Neural cell (in vitro differentiated cells): Measurements from ENCODE around the gene SLC10A7. TPM values are rescaled to one million over a fixed set of nuclear protein-coding genes. Genes with fewer than 3 reads are reported as not detected.

Experiments used
- H2AFZ ChIP-seq: fragments of 200-600, 300-800 bp; sonication (generic), shearing (Covaris generic); 2 replicates; pipeline ENCODE4 v1.6.0; 2014; ENCODE audit warnings: low read depth, mild to moderate bottlenecking, antibody characterized with exemption, low read length, moderate library complexity
- H3F3A ChIP-seq: fragments of 200-600 bp; shearing (Covaris generic); 2 replicates; pipeline ENCODE4 v1.6.1; 2016; ENCODE audit warnings: mild to moderate bottlenecking, moderate library complexity, mixed read lengths, antibody characterized with exemption, low read length; ENCODE audit not compliant: insufficient read depth, poor library complexity, severe bottlenecking
- H3K27ac ChIP-seq: fragments of 200-600, 300-800 bp; sonication (generic), shearing (Covaris generic); 2 replicates; pipeline ENCODE4 v1.5.1; 2014; ENCODE audit warnings: mild to moderate bottlenecking, low read length, moderate library complexity
- H3K27me3 ChIP-seq: fragments of 300-800, 200-600 bp; sonication (generic), shearing (Covaris generic); 2 replicates; pipeline ENCODE4 v1.6.0; 2014; ENCODE audit warnings: mild to moderate bottlenecking, low read depth, low read length, moderate library complexity; ENCODE audit not compliant: insufficient read depth
- H3K36me3 ChIP-seq: fragments of 300-800, 200-600 bp; sonication (generic), shearing (Covaris generic); 2 replicates; pipeline ENCODE4 v1.5.1; 2014; ENCODE audit warnings: mild to moderate bottlenecking, antibody characterized with exemption, low read length, moderate library complexity; ENCODE audit not compliant: insufficient read depth
- H3K4me2 ChIP-seq: fragments of 300-800, 200-600 bp; sonication (generic), shearing (Covaris generic); 2 replicates; pipeline ENCODE4 v1.6.0; 2014; ENCODE audit warnings: mild to moderate bottlenecking, low read length
- H3K4me3 ChIP-seq: fragments of 300-800, 200-600 bp; sonication (generic), shearing (Covaris generic); 2 replicates; pipeline ENCODE4 v1.5.1; 2014; ENCODE audit warnings: mild to moderate bottlenecking, low read length, moderate library complexity
- H3K79me2 ChIP-seq: fragments of 200-600 bp; shearing (Covaris generic); replicated peaks from 2 replicates; pipeline ENCODE4 v1.6.0; 2014; ENCODE audit warnings: mild to moderate bottlenecking, low read length, moderate library complexity; ENCODE audit not compliant: insufficient read depth
- H3K9ac ChIP-seq: fragments of 300-800, 200-600 bp; sonication (generic), shearing (Covaris generic); 2 replicates; pipeline ENCODE4 v1.6.1; 2016; ENCODE audit warnings: mild to moderate bottlenecking, low read length, mixed read lengths
- H3K9me2 ChIP-seq: fragments of 200-600 bp; shearing (Covaris generic); 2 replicates; pipeline ENCODE4 v1.6.1; 2016; ENCODE audit warnings: mild to moderate bottlenecking, low read length, mixed read lengths; ENCODE audit not compliant: insufficient read depth
- H3K9me3 ChIP-seq: fragments of 200-600, 300-800 bp; sonication (generic), shearing (Covaris generic); 2 replicates; pipeline ENCODE4 v1.6.1; 2016; ENCODE audit warnings: mild to moderate bottlenecking, mixed run types, low read length, moderate library complexity, mixed read lengths
- H4K20me1 ChIP-seq: fragments of 200-600 bp; shearing (Covaris generic); 2 replicates; pipeline ENCODE4 v1.6.1; 2016; ENCODE audit warnings: mild to moderate bottlenecking, mixed run types; ENCODE audit not compliant: insufficient read depth
- CTCF ChIP-seq: fragments of 450-650 bp; IDR thresholded peaks from 2 replicates; pipeline ENCODE4 v1.5.1; 2014; ENCODE audit warnings: antibody characterized with exemption, mild to moderate bottlenecking, moderate library complexity; ENCODE audit not compliant: poor library complexity, severe bottlenecking
- EP300 ChIP-seq: fragments of 450-650 bp; conservative IDR thresholded peaks from 2 replicates; pipeline ENCODE4 v1.6.1; 2014; ENCODE audit warnings: antibody characterized with exemption, mild to moderate bottlenecking, moderate library complexity; ENCODE audit not compliant: poor library complexity, severe bottlenecking
- EZH2 ChIP-seq: fragments of 200-600, 300-800 bp; shearing (Covaris generic), sonication (generic); IDR thresholded peaks from 2 replicates; pipeline ENCODE4 v1.6.1; 2014; ENCODE audit warnings: antibody characterized with exemption, low read length, borderline replicate concordance, mild to moderate bottlenecking; ENCODE audit not compliant: insufficient read depth, poor library complexity, severe bottlenecking
- MXI1 ChIP-seq: fragments of 450-650 bp; conservative IDR thresholded peaks from 2 replicates; pipeline ENCODE4 v1.6.1; 2014; ENCODE audit warnings: antibody characterized with exemption, mild to moderate bottlenecking; ENCODE audit not compliant: poor library complexity, severe bottlenecking
- POLR2AphosphoS5 ChIP-seq: IDR thresholded peaks from 2 replicates; pipeline ENCODE4 v1.6.1; 2012
- RAD21 ChIP-seq: fragments of 450-650 bp; conservative IDR thresholded peaks from 2 replicates; pipeline ENCODE4 v1.6.1; 2014; ENCODE audit warnings: antibody characterized with exemption, mild to moderate bottlenecking, moderate library complexity
- REST ChIP-seq: IDR thresholded peaks from 2 replicates; pipeline ENCODE4 v1.6.1; 2012; ENCODE audit warnings: borderline replicate concordance
- SMC3 ChIP-seq: fragments of 450-650 bp; conservative IDR thresholded peaks from 2 replicates; pipeline ENCODE4 v1.6.1; 2014; ENCODE audit warnings: antibody characterized with exemption, mild to moderate bottlenecking, moderate library complexity; ENCODE audit not compliant: poor library complexity
- TAF1 ChIP-seq: IDR thresholded peaks from 2 replicates; pipeline ENCODE4 v1.6.1; 2012; ENCODE audit warnings: low read depth
- polyA plus RNA-seq: library from polyadenylated mRNA; depleted of rRNA; stranded (reverse); fragments of >200 nt; gene quantifications from 2 replicates; pipeline ENCODE4 v1.2.3, GENCODE V29; 2014

The SLC10A7 gene
- polyA plus RNA-seq, 1 donor from 2014 or later: 5.5 TPM

DNA sequence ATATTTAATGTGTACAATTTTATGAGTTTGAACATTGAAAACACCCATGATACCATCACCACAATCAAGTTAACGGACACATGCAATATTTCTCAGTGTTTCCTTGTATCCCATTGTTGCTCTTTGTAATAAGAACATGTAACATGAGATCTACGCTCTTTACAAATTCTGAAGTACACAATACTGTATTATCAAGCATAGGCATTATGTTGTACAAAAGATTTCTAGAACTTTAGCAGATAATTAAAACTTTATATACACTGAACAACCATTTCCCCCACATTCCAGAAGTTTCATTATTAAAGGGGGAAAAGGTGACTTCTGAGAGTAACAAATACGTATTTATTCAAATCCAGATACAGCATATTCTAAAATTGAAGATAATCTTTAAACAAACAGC is 114.5 kb downstream of the SLC10A7 start:
- no peaks in the 10 kb centered on the region for H3K27me3 ChIP-seq
- H3K27ac ChIP-seq: no peak overlapping the region
- no peak for TF ChIP-seq CTCF
- no peaks in the 10 kb centered on the region for H3K79me2 ChIP-seq
- H3K4me3 ChIP-seq: no peak overlapping the region
- no peak overlapping the region for H3K4me2 ChIP-seq
- no peaks in the 10 kb centered on the region for H3K36me3 ChIP-seq
- no peaks in the 10 kb centered on the region for H3K9me2 ChIP-seq
- no peak overlapping the region for H2AFZ ChIP-seq
- H4K20me1 ChIP-seq: no peaks in the 10 kb centered on the region
- no peak overlapping the region for H3K9ac ChIP-seq
- H3F3A ChIP-seq: no peaks in the 10 kb centered on the region
- H3K9me3 ChIP-seq: no peaks in the 10 kb centered on the region

DNA sequence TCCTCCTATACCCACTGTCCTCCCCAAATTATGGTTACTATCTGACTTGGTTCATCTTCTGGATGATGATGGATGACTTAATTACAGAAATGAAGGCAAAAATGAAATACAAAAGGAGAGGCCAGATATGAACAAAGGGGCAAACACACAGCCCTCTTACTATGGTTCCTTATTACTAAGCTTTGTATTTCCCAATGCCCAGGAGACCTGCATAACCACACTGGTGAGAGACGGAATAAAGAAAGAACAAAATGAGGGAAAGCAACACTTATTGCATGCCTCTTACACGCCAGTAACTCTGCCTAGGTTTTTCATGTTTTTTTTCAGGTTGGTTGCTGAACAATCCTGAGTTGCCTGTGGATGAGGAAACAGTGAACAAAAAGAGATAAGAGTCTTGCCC is 120.5 kb downstream of the SLC10A7 start:
- Histone ChIP-seq H3K27me3 (no peaks in the 10 kb centered on the region), H3K4me2 (no peak overlapping the region), H3K9me3 (no peaks in the 10 kb centered on the region), H3K9me2 (no peaks in the 10 kb centered on the region), H3F3A (no peaks in the 10 kb centered on the region), H3K79me2 (no peaks in the 10 kb centered on the region), H3K4me3 (no peak overlapping the region), H3K9ac (no peak overlapping the region), H3K36me3 (no peaks in the 10 kb centered on the region), H3K27ac (no peak overlapping the region), H4K20me1 (no peaks in the 10 kb centered on the region), H2AFZ (no peak overlapping the region)
- TF ChIP-seq MXI1 (no peak), CTCF (no peak), RAD21 (no peak), EZH2 (no peak), POLR2AphosphoS5 (no peak), EP300 (no peak), SMC3 (no peak), TAF1 (no peak), REST (no peak)
